ENCODE data around the gene OR4D11.

OR4D11 gene

GRCh38 chr11:59528711-59529110 lies 25.3 kb downstream of the OR4D11 start:
- H3K27me3 ChIP-seq (ENCODE audit: insufficient read depth, low read length, poor library complexity, severe bottlenecking) = no peaks in the 10 kb centered on the region
- H3K4me1 ChIP-seq (ENCODE audit: insufficient read depth, low read length, poor library complexity, severe bottlenecking) = no peaks in the 10 kb centered on the region
- H3K4me2 ChIP-seq (ENCODE audit: low read depth, low read length, poor library complexity, severe bottlenecking) = no peak overlapping the region
- no peaks in the 10 kb centered on the region for H3F3A ChIP-seq (ENCODE audit: low read depth)
- no peaks in the 10 kb centered on the region for H3K36me3 ChIP-seq (ENCODE audit: insufficient read depth, low read length)
- TF ChIP-seq CTCF (conservative IDR thresholded peaks at IDR 0.05; ENCODE audit: low read length) (no peak), EZH2phosphoT487 (IDR thresholded peaks at IDR 0.05; ENCODE audit: borderline replicate concordance) (no peak)
- no peak overlapping the region for H3K9ac ChIP-seq (ENCODE audit: low read depth, low read length, poor library complexity, severe bottlenecking)
- H2AFZ ChIP-seq (ENCODE audit: low read length) = peak overlapping the region; percentile 55; the same call in 1 of the 2 replicates
- no peaks in the 10 kb centered on the region for H3K9me2 ChIP-seq (replicated peaks; ENCODE audit: low read depth, low read length)
- H3K4me3 ChIP-seq (ENCODE audit: low read length, poor library complexity, severe bottlenecking) = no peak overlapping the region
- no peaks in the 10 kb centered on the region for H4K20me1 ChIP-seq (ENCODE audit: insufficient read depth, low read length, poor library complexity, severe bottlenecking)
- no peaks in the 10 kb centered on the region for H3K9me3 ChIP-seq (ENCODE audit: insufficient read depth, low read depth, low read length)
- no peaks in the 10 kb centered on the region for H3K79me2 ChIP-seq (ENCODE audit: insufficient read depth, low read length)

GRCh38 chr11:59532620-59533019 lies 29.2 kb downstream of the OR4D11 start:
- 0 out of 2 replicates have a peak overlapping the region, but pooled peaks have one; percentile 52 for H2AFZ ChIP-seq (ENCODE audit: low read length)
- H3K4me2 ChIP-seq (ENCODE audit: low read depth, low read length, poor library complexity, severe bottlenecking) = no peak overlapping the region
- H3K9me3 ChIP-seq (ENCODE audit: insufficient read depth, low read depth, low read length) = no peaks in the 10 kb centered on the region
- H3K79me2 ChIP-seq (ENCODE audit: insufficient read depth, low read length) = no peaks in the 10 kb centered on the region
- H3K36me3 ChIP-seq (ENCODE audit: insufficient read depth, low read length) = no peaks in the 10 kb centered on the region
- H3F3A ChIP-seq (ENCODE audit: low read depth) = no peaks in the 10 kb centered on the region
- H4K20me1 ChIP-seq (ENCODE audit: insufficient read depth, low read length, poor library complexity, severe bottlenecking) = no peaks in the 10 kb centered on the region
- no peak overlapping the region for H3K4me3 ChIP-seq (ENCODE audit: low read length, poor library complexity, severe bottlenecking)
- H3K27me3 ChIP-seq (ENCODE audit: insufficient read depth, low read length, poor library complexity, severe bottlenecking) = no peaks in the 10 kb centered on the region
- H3K4me1 ChIP-seq (ENCODE audit: insufficient read depth, low read length, poor library complexity, severe bottlenecking) = no peaks in the 10 kb centered on the region
- no peaks in the 10 kb centered on the region for H3K9me2 ChIP-seq (replicated peaks; ENCODE audit: low read depth, low read length)
- TF ChIP-seq EZH2phosphoT487 (IDR thresholded peaks at IDR 0.05; ENCODE audit: borderline replicate concordance) (no peak), CTCF (conservative IDR thresholded peaks at IDR 0.05; ENCODE audit: low read length) (0 out of 2 replicates have a peak, but pooled peaks have one; percentile 12)
- H3K9ac ChIP-seq (ENCODE audit: low read depth, low read length, poor library complexity, severe bottlenecking) = no peak overlapping the region

- TF ChIP-seq EZH2phosphoT487 (IDR thresholded peaks at IDR 0.05; ENCODE audit: borderline replicate concordance) (no peak), CTCF (conservative IDR thresholded peaks at IDR 0.05; ENCODE audit: low read length) (no peak)
- no peak overlapping the region for H3K4me2 ChIP-seq (ENCODE audit: low read depth, low read length, poor library complexity, severe bottlenecking)
Observed at GRCh38 chr11:59534676-59535075, 31.3 kb downstream of the OR4D11 start.

More at GRCh38 chr11:59534676-59535075, 31.3 kb downstream of the OR4D11 start:
- no peak overlapping the region for H2AFZ ChIP-seq (ENCODE audit: low read length)
- H3K79me2 ChIP-seq (ENCODE audit: insufficient read depth, low read length) = no peaks in the 10 kb centered on the region
- H3F3A ChIP-seq (ENCODE audit: low read depth) = no peaks in the 10 kb centered on the region
- H3K9me2 ChIP-seq (replicated peaks; ENCODE audit: low read depth, low read length) = no peaks in the 10 kb centered on the region
- no peaks in the 10 kb centered on the region for H3K36me3 ChIP-seq (ENCODE audit: insufficient read depth, low read length)
- H4K20me1 ChIP-seq (ENCODE audit: insufficient read depth, low read length, poor library complexity, severe bottlenecking) = no peaks in the 10 kb centered on the region
- no peaks in the 10 kb centered on the region for H3K27me3 ChIP-seq (ENCODE audit: insufficient read depth, low read length, poor library complexity, severe bottlenecking)
- H3K9ac ChIP-seq (ENCODE audit: low read depth, low read length, poor library complexity, severe bottlenecking) = no peak overlapping the region
- no peaks in the 10 kb centered on the region for H3K4me1 ChIP-seq (ENCODE audit: insufficient read depth, low read length, poor library complexity, severe bottlenecking)
- no peaks in the 10 kb centered on the region for H3K9me3 ChIP-seq (ENCODE audit: insufficient read depth, low read depth, low read length)
- H3K4me3 ChIP-seq (ENCODE audit: low read length, poor library complexity, severe bottlenecking) = no peak overlapping the region
